Measurements from ENCODE around the gene RPS6KA1. TPM values are rescaled to one million over a fixed set of nuclear protein-coding genes. Genes with fewer than 3 reads are reported as not detected.
"Not testable (repeated sequence)": the region's sequence is repeated elsewhere in the genome, so short reads cannot be mapped to it uniquely, and the experiment has no call there.

Gene RPS6KA1
- 24.8 and 34.2 TPM in 2 replicates for total RNA-seq (2014; rRNA removed; shearing (Covaris generic))

DNA sequence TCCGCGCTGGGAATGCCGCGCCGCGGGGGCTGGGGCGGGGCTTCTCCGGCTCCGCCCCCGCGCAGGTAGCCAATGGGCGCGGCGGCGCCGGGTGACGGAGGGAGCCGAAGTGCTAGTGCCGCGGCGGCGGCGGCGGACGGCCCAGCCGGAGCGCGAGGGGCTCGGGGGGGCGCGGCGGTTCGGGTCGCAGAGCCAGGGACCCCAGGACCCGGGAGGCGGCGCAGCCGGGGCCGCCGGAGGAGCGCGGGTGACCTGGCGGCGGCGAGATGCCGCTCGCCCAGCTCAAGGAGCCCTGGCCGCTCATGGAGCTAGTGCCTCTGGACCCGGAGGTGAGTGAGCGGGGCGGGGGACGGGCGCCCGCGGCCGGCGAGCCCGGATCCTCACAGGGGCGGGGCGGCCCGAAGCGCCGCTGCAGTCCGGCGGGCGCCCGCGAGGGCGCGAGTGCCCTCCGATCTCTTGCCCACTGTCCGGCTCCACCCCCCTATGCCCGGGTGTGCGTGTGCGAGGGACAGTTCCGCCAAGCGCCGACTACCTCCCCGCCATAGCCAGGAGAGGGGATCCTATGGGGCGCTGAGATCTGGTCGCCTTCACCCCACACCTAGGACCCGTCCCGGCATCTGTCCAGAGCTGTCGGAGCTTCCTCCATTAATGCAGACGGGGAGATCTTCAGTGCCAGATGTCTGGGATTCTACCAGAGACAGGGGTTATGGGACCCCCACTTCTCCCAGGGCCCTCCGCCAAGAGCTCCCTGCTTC lies at the start of gene RPS6KA1:
RPS6KA1 (plus strand) TSS at position 107 of the 755 bp plus-strand sequence; CDS start at position 267, 160 bp downstream.
- peak; percentile 64 for DNase-seq (ENCODE audit: low read depth)

- peak; percentile 44 for DNase-seq (ENCODE audit: low read depth)
Measured at GRCh38 chr1:26482921-26483320, 46.6 kb upstream of the RPS6KA1 start.

DNA sequence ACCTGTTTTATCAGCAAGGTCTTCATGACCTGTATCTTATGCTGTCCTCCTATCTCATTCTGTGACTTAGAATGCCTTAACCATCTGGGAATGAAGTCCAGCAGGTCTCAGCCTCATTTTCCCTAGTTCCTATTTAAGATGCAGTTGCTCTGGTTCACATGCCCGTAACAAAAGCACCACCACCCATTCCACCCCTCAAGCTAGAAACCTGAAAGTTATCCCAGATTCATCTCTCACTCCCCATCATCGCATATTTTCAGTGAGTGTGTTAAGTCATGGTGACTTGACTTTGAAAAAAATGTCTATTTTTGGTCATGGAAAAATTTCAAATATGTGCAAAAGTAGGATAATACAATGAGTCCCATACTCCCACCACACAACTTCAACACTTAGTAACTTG lies 45.6 kb upstream of the RPS6KA1 start:
- DNase-seq (ENCODE audit: low read depth): no peak

DNA sequence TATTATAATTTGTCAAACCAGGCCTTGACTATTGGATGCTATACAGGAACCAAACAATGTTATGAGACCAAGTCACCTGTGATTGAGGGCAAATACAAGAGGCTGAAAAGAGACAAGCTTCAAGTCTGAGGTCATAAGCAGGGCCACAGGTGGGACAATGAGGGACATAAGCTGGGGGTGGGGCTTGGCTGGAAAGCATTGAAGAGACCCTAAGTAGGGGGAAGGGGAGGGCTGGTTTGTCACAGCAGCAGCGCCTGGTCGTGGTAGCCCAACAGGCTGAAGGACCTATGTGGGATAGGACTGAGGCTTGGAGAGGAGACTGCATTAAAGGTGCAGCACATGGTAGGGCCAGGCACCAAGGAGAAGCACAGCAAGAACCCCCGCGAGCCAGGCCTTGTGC lies 39.4 kb upstream of the RPS6KA1 start:
- no peak for DNase-seq (ENCODE audit: low read depth)

GRCh38 chr1:26493267-26493666 lies 36.3 kb upstream of the RPS6KA1 start:
- no peak for DNase-seq (ENCODE audit: low read depth)

GRCh38 chr1:26493938-26494337 lies 35.6 kb upstream of the RPS6KA1 start:
- DNase-seq (ENCODE audit: low read depth): no peak

DNA sequence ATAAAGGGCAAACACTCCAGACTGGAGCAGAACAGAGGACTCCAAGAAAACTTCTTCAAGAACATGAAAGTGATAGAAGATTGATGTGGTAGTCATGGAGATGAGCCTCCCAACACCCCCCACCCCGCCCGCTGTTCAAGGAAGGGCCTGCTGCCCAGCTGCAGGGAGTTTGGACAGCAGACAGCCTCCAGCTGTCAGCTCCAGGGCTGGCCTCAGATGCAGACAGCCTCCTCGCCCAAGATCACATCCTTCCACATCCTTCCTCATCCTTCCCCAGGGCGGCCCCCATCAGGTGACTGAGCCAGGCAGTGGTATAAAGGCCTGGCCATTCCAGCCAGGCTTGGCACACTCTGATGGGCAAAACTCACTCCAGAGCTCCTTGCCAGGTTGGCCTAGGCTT lies 32.7 kb upstream of the RPS6KA1 start:
- DNase-seq (ENCODE audit: low read depth): no peak

DNA sequence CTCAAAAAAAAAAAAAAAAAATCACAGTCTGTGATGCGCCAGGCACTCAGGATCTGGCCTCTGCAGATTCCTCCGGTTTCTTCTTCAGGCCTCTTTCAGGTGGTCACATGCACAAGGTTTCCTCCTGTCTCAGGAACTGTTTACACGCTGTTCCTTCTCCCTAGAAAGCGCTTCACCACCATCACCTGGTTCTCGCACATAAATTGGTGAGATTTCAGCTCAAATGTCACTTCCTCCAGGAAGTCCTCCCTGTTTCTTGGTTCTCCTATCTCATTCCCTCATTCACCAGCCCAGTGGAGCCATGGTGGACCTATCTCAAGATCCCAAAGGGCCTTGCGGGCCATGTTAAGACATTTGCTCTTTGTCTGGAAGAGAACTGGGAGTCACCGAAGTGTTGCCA lies 30.7 kb upstream of the RPS6KA1 start:
- no peak for DNase-seq (ENCODE audit: low read depth)

- DNase-seq (ENCODE audit: low read depth): peak; percentile 82
Measured at GRCh38 chr1:26500488-26501175, 28.9 kb upstream of the RPS6KA1 start.

GRCh38 chr1:26510711-26511110 lies 18.9 kb upstream of the RPS6KA1 start:
- not testable (repeated sequence) for DNase-seq (ENCODE audit: low read depth)

GRCh38 chr1:26515836-26516235 lies 13.7 kb upstream of the RPS6KA1 start:
- DNase-seq (ENCODE audit: low read depth): not testable (repeated sequence)

GRCh38 chr1:26516987-26517765 lies 12.4 kb upstream of the RPS6KA1 start:
- no peak for DNase-seq (ENCODE audit: low read depth)

- no peak for DNase-seq (ENCODE audit: low read depth)
Measured at GRCh38 chr1:26517766-26518049, 11.9 kb upstream of the RPS6KA1 start.

DNA sequence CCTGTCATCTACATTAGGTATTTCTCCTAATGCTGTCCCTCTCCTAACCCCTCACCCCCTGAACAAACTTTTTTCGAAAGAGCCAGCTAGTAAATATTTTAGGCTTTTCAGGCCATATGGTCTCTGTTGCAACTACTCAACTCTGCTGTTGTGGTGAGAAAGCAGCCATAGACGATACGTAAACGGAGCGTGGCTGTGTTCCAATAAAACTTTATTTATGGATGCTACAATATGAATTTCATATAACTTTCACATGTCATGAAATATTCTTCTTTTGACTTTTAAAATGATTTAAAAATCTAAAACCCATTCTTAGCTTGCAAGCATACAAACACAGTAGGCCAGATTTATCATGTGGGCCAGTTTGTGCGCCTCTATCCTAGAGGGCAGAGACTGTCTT lies 11.2 kb upstream of the RPS6KA1 start:
- no peak for DNase-seq (ENCODE audit: low read depth)

DNA sequence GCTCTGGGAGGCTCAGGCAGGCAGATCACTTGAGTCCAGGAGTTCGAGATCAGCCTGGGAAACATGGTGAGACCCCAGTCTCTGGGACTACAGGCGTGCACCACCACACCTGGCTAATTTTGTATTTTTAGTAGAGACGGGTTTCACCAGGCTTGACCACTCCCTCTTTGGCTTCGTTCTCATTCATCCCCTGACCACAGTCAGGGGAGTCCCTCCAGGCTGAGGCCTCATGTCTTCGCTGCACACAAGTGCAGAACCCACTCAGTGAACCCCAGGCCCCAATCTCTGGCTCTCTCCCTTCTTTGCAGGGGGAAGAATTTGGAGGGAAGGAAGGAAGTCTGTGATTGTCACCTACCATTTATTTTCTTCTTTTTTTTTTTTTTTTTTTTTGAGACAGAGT lies 9.2 kb upstream of the RPS6KA1 start:
- DNase-seq (ENCODE audit: low read depth): no peak

DNA sequence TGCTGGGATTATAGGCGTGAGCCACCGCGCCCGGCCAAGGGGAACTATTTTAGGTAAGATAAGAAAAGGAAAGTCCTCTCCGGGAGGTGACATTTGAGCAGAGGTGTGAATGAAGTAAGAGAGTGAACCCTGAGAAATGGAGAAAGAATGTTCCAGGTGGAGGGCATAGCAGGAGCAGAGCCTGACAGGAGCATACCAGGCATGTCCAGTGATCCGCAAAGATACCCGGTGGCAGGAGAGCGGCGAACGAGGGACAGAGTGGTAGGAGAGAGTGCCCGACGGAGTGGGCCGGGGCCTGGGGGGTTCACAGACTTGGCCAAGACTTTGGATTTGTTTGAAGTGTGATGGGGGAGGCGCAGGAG lies 7.9 kb upstream of the RPS6KA1 start:
- DNase-seq (ENCODE audit: low read depth): no peak

GRCh38 chr1:26522073-26522472 lies 7.5 kb upstream of the RPS6KA1 start:
- DNase-seq (ENCODE audit: low read depth): no peak

GRCh38 chr1:26524181-26524580 lies 5.4 kb upstream of the RPS6KA1 start:
- DNase-seq (ENCODE audit: low read depth): peak; percentile 60

DNA sequence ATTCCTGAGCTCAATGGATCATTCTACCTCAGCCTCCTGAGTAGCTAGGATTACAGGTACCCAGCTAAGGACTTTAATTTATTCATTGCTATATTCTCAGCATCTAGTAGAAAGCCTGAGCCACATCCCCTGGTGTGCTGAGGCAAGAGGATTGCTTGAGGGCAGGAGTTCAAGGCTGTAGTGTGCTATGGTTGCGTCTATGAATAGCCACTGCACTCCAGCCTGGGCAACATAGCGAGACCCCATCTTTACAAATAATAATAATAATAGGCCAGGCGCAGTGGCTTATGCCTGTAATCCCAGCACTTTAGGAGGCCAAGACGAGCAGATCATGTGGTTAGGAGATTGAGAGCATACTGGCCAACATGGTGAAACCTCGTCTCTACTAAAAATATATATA lies 3.3 kb upstream of the RPS6KA1 start:
- no peak for DNase-seq (ENCODE audit: low read depth)

DNA sequence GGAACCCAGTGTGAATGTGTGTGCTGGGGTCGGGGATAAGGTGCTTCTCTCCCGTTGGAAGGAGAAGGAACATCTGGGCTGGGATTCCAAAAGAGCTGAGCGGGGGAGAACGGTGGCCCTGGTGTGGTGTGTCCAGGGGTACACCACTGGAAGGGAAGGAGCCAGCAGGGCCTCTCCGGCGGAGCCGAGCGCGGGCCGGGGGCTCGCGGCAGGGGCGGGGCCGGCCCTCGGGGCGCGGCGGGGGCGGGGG lies 231 bp upstream of the RPS6KA1 start:
- peak; percentile 24 for DNase-seq (ENCODE audit: low read depth)

GRCh38 chr1:26530410-26530894 lies 891 bp downstream of the RPS6KA1 start:
- peak; percentile 25 for DNase-seq (ENCODE audit: low read depth)

- DNase-seq (ENCODE audit: low read depth): peak; percentile 96
Measured at GRCh38 chr1:26530895-26531598, 1.5 kb downstream of the RPS6KA1 start.
